ENCODE measurements around the gene CUEDC1.
"Not testable (repeated sequence)": the region's sequence is repeated elsewhere in the genome, so short reads cannot be mapped to it uniquely, and the experiment has no call there.

Gene CUEDC1

GRCh38 chr17:57929386-57929785 lies 25.8 kb downstream of the CUEDC1 start:
- Histone ChIP-seq H3K4me1 (ENCODE audit: control insufficient read depth in 5 of 5, insufficient read depth in 5 of 5, low read length in 5 of 5) (peaks cover 8 to 51% (median 45%) of the 10 kb centered on the region in 5 donors), H3K36me3 (ENCODE audit: control insufficient read depth in 5 of 5, insufficient read depth in 5 of 5, low read length in 5 of 5) (no peaks in the 10 kb centered on the region), H3K9me3 (ENCODE audit: control insufficient read depth in 5 of 5, low read length in 5 of 5) (no peaks in the 10 kb centered on the region), H3K27me3 (ENCODE audit: control insufficient read depth in 5 of 5, insufficient read depth in 4 of 5, low read length in 5 of 5) (no peaks in the 10 kb centered on the region), H3K9ac (ENCODE audit: low read length in 5 of 5) (peak overlapping the region in 1 of 5 donors; percentile 9), H3K27ac (ENCODE audit: low read depth, low read length) (peak overlapping the region; percentile 10), H3K4me3 (ENCODE audit: low read depth in 1 of 5, low read length in 5 of 5) (no peak overlapping the region)

GRCh38 chr17:57928928-57929327 lies 26.3 kb downstream of the CUEDC1 start:
- Histone ChIP-seq H3K27me3 (ENCODE audit: control insufficient read depth in 5 of 5, insufficient read depth in 4 of 5, low read length in 5 of 5) (no peaks in the 10 kb centered on the region), H3K9ac (ENCODE audit: low read length in 5 of 5) (peak overlapping the region in 1 of 5 donors; percentile 9), H3K9me3 (ENCODE audit: control insufficient read depth in 5 of 5, low read length in 5 of 5) (no peaks in the 10 kb centered on the region), H3K27ac (ENCODE audit: low read depth, low read length) (peak overlapping the region; percentile 10), H3K36me3 (ENCODE audit: control insufficient read depth in 5 of 5, insufficient read depth in 5 of 5, low read length in 5 of 5) (no peaks in the 10 kb centered on the region), H3K4me1 (ENCODE audit: control insufficient read depth in 5 of 5, insufficient read depth in 5 of 5, low read length in 5 of 5) (peaks cover 8 to 51% (median 45%) of the 10 kb centered on the region in 5 donors), H3K4me3 (ENCODE audit: low read depth in 1 of 5, low read length in 5 of 5) (no peak overlapping the region)

- H3K27ac ChIP-seq (ENCODE audit: low read depth, low read length) = no peak overlapping the region
- H3K4me1 ChIP-seq (ENCODE audit: control insufficient read depth in 5 of 5, insufficient read depth in 5 of 5, low read length in 5 of 5) = peaks cover 8 to 48% (median 46%) of the 10 kb centered on the region in 5 donors
- H3K27me3 ChIP-seq (ENCODE audit: control insufficient read depth in 5 of 5, insufficient read depth in 4 of 5, low read length in 5 of 5) = no peaks in the 10 kb centered on the region
- no peaks in the 10 kb centered on the region for H3K9me3 ChIP-seq (ENCODE audit: control insufficient read depth in 5 of 5, low read length in 5 of 5)
- no peak overlapping the region for H3K4me3 ChIP-seq (ENCODE audit: low read depth in 1 of 5, low read length in 5 of 5)
- peak overlapping the region in 1 of 5 donors; percentile 43 for H3K9ac ChIP-seq (ENCODE audit: low read length in 5 of 5)
- H3K36me3 ChIP-seq (ENCODE audit: control insufficient read depth in 5 of 5, insufficient read depth in 5 of 5, low read length in 5 of 5) = peaks cover 0 to 3% (median 0%) of the 10 kb centered on the region in 5 donors
These were observed 28.0 kb downstream of the CUEDC1 start for GRCh38 chr17:57927048-57927723.

- Histone ChIP-seq H3K4me1 (ENCODE audit: control insufficient read depth in 5 of 5, insufficient read depth in 5 of 5, low read length in 5 of 5) (peaks cover 9 to 51% (median 49%) of the 10 kb centered on the region in 5 donors), H3K9ac (ENCODE audit: low read length in 5 of 5) (no peak overlapping the region), H3K27me3 (ENCODE audit: control insufficient read depth in 5 of 5, insufficient read depth in 4 of 5, low read length in 5 of 5) (no peaks in the 10 kb centered on the region), H3K9me3 (ENCODE audit: control insufficient read depth in 5 of 5, low read length in 5 of 5) (no peaks in the 10 kb centered on the region), H3K4me3 (ENCODE audit: low read depth in 1 of 5, low read length in 5 of 5) (no peak overlapping the region), H3K36me3 (ENCODE audit: control insufficient read depth in 5 of 5, insufficient read depth in 5 of 5, low read length in 5 of 5) (peaks cover 0 to 3% (median 0%) of the 10 kb centered on the region in 5 donors), H3K27ac (ENCODE audit: low read depth, low read length) (no peak overlapping the region)
These were observed 28.5 kb downstream of the CUEDC1 start for GRCh38 chr17:57926723-57927047.

- Histone ChIP-seq H3K27me3 (ENCODE audit: control insufficient read depth in 5 of 5, insufficient read depth in 4 of 5, low read length in 5 of 5) (no peaks in the 10 kb centered on the region), H3K9me3 (ENCODE audit: control insufficient read depth in 5 of 5, low read length in 5 of 5) (no peaks in the 10 kb centered on the region), H3K4me3 (ENCODE audit: low read depth in 1 of 5, low read length in 5 of 5) (no peak overlapping the region), H3K4me1 (ENCODE audit: control insufficient read depth in 5 of 5, insufficient read depth in 5 of 5, low read length in 5 of 5) (peaks cover 5 to 50% (median 45%) of the 10 kb centered on the region in 5 donors), H3K27ac (ENCODE audit: low read depth, low read length) (no peak overlapping the region), H3K36me3 (ENCODE audit: control insufficient read depth in 5 of 5, insufficient read depth in 5 of 5, low read length in 5 of 5) (peaks cover 0 to 3% (median 0%) of the 10 kb centered on the region in 5 donors), H3K9ac (ENCODE audit: low read length in 5 of 5) (no peak overlapping the region)
These were observed 29.7 kb downstream of the CUEDC1 start for GRCh38 chr17:57925361-57925990.

- no peak overlapping the region for H3K27ac ChIP-seq (ENCODE audit: low read depth, low read length)
- no peaks in the 10 kb centered on the region for H3K9me3 ChIP-seq (ENCODE audit: control insufficient read depth in 5 of 5, low read length in 5 of 5)
- H3K4me1 ChIP-seq (ENCODE audit: control insufficient read depth in 5 of 5, insufficient read depth in 5 of 5, low read length in 5 of 5) = peaks cover 3 to 50% (median 38%) of the 10 kb centered on the region in 5 donors
- H3K27me3 ChIP-seq (ENCODE audit: control insufficient read depth in 5 of 5, insufficient read depth in 4 of 5, low read length in 5 of 5) = no peaks in the 10 kb centered on the region
- no peak overlapping the region for H3K9ac ChIP-seq (ENCODE audit: low read length in 5 of 5)
- H3K36me3 ChIP-seq (ENCODE audit: control insufficient read depth in 5 of 5, insufficient read depth in 5 of 5, low read length in 5 of 5) = peaks cover 0 to 3% (median 0%) of the 10 kb centered on the region in 5 donors
- no peak overlapping the region for H3K4me3 ChIP-seq (ENCODE audit: low read depth in 1 of 5, low read length in 5 of 5)
These were observed 30.5 kb downstream of the CUEDC1 start for GRCh38 chr17:57924677-57925076.

- H3K27ac ChIP-seq (ENCODE audit: low read depth, low read length) = no peak overlapping the region
- no peaks in the 10 kb centered on the region for H3K9me3 ChIP-seq (ENCODE audit: control insufficient read depth in 5 of 5, low read length in 5 of 5)
- no peak overlapping the region for H3K4me3 ChIP-seq (ENCODE audit: low read depth in 1 of 5, low read length in 5 of 5)
- no peak overlapping the region for H3K9ac ChIP-seq (ENCODE audit: low read length in 5 of 5)
- peaks cover 3 to 40% (median 28%) of the 10 kb centered on the region in 5 donors for H3K4me1 ChIP-seq (ENCODE audit: control insufficient read depth in 5 of 5, insufficient read depth in 5 of 5, low read length in 5 of 5)
- H3K27me3 ChIP-seq (ENCODE audit: control insufficient read depth in 5 of 5, insufficient read depth in 4 of 5, low read length in 5 of 5) = no peaks in the 10 kb centered on the region
- peaks cover 0 to 3% (median 0%) of the 10 kb centered on the region in 5 donors for H3K36me3 ChIP-seq (ENCODE audit: control insufficient read depth in 5 of 5, insufficient read depth in 5 of 5, low read length in 5 of 5)
These were observed 31.9 kb downstream of the CUEDC1 start for GRCh38 chr17:57923182-57923872.

- H3K4me1 ChIP-seq (ENCODE audit: control insufficient read depth in 5 of 5, insufficient read depth in 5 of 5, low read length in 5 of 5) = peaks cover 1 to 44% (median 33%) of the 10 kb centered on the region in 5 donors
- H3K27ac ChIP-seq (ENCODE audit: low read depth, low read length) = not testable (repeated sequence)
These were observed 32.5 kb downstream of the CUEDC1 start for GRCh38 chr17:57922745-57923144.

GRCh38 chr17:57920916-57921703 lies 34.1 kb downstream of the CUEDC1 start:
- Histone ChIP-seq H3K9me3 (ENCODE audit: control insufficient read depth in 5 of 5, low read length in 5 of 5) (no peaks in the 10 kb centered on the region), H3K4me1 (ENCODE audit: control insufficient read depth in 5 of 5, insufficient read depth in 5 of 5, low read length in 5 of 5) (peaks cover 1 to 37% (median 28%) of the 10 kb centered on the region in 5 donors), H3K4me3 (ENCODE audit: low read depth in 1 of 5, low read length in 5 of 5) (peak overlapping the region in 1 of 5 donors; percentile 48), H3K9ac (ENCODE audit: low read length in 5 of 5) (peak overlapping the region in 1 of 5 donors; percentile 22), H3K27ac (ENCODE audit: low read depth, low read length) (no peak overlapping the region), H3K36me3 (ENCODE audit: control insufficient read depth in 5 of 5, insufficient read depth in 5 of 5, low read length in 5 of 5) (peaks cover 0 to 3% (median 0%) of the 10 kb centered on the region in 5 donors), H3K27me3 (ENCODE audit: control insufficient read depth in 5 of 5, insufficient read depth in 4 of 5, low read length in 5 of 5) (no peaks in the 10 kb centered on the region)

More at GRCh38 chr17:57922745-57923144, 32.5 kb downstream of the CUEDC1 start:
- not testable (repeated sequence) for H3K4me3 ChIP-seq (ENCODE audit: low read depth in 1 of 5, low read length in 5 of 5); H3K9me3 ChIP-seq (ENCODE audit: control insufficient read depth in 5 of 5, low read length in 5 of 5); H3K36me3 ChIP-seq (ENCODE audit: control insufficient read depth in 5 of 5, insufficient read depth in 5 of 5, low read length in 5 of 5); H3K27me3 ChIP-seq (ENCODE audit: control insufficient read depth in 5 of 5, insufficient read depth in 4 of 5, low read length in 5 of 5); H3K9ac ChIP-seq (ENCODE audit: low read length in 5 of 5)
